Esophagus squamous epithelium (tissue), 4 donors: ENCODE measurements around the gene NOP16.

Experiments used
- POLR2A ChIP-seq, 4 donors: fragments of 450-650 bp; IDR thresholded peaks; one replicate each; pipeline ENCODE4 v1.6.1; 2017; ENCODE audit warnings: antibody characterized with exemption in 4 of 4, mild to moderate bottlenecking in 4 of 4, moderate library complexity in 3 of 4
- TF ChIP-seq, protein P1 (sequence below), 6 experiments: fragments of 450-650 bp in 4 of 6; fragments of 200-600 bp in 2 of 6; sonication (generic) in 2 of 6; IDR thresholded peaks; one replicate each; pipeline ENCODE4 v1.5.1; 2016 to 2019; ENCODE audit warnings: antibody characterized with exemption in 6 of 6, mild to moderate bottlenecking in 4 of 6, moderate library complexity in 4 of 6

DNA sequence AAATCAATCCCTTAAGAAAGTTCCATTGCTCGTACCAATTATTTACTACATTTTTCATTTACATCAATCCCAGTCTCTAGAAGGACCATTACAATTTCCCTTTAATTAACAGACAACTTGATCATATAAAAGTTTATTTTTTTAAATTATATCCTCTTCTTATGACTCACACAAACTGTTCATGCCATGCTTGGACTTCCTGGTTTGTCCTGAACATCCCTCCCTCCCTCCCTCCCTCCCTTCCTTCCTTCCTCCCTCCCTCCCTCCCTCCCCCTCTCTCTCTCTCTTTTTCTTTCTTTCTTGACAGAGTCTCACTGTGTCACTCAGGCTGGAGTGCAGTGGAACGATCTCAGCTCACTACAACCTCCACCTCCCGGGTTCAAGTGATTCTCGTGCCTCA, 39.6 kb upstream of the NOP16 start:
- TF ChIP-seq, protein P1, sequence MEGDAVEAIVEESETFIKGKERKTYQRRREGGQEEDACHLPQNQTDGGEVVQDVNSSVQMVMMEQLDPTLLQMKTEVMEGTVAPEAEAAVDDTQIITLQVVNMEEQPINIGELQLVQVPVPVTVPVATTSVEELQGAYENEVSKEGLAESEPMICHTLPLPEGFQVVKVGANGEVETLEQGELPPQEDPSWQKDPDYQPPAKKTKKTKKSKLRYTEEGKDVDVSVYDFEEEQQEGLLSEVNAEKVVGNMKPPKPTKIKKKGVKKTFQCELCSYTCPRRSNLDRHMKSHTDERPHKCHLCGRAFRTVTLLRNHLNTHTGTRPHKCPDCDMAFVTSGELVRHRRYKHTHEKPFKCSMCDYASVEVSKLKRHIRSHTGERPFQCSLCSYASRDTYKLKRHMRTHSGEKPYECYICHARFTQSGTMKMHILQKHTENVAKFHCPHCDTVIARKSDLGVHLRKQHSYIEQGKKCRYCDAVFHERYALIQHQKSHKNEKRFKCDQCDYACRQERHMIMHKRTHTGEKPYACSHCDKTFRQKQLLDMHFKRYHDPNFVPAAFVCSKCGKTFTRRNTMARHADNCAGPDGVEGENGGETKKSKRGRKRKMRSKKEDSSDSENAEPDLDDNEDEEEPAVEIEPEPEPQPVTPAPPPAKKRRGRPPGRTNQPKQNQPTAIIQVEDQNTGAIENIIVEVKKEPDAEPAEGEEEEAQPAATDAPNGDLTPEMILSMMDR (IDR thresholded peaks at IDR 0.05) = no peak
- no peak for TF ChIP-seq POLR2A (IDR thresholded peaks at IDR 0.05)
